ENCODE measurements around the gene PAPPA. TPM values are rescaled to one million over a fixed set of nuclear protein-coding genes. Genes with fewer than 3 reads are reported as not detected.

The PAPPA gene
- total and polyA plus RNA-seq, 2 donors from 2014 or later = 4.2 to 10.2 TPM

DNA sequence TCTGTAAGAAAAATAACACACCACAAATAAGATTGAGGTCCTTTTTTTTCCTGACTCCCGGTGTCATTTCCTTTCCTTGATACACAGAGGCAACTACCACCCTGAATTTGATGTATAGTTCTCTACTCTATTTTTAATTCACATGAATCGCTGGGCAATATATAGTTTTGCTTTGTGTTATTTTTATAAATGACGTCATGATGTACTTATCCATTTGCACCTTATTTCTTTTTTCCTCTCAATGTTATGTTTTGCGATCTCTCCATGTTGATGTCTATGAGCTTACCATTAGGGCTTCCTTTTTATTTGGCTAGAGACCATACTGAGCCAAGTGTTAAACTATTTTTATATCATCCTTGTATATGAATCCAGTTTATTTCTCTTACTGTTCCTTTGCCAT, 175.9 kb downstream of the PAPPA start:
- H3K27me3 ChIP-seq (ENCODE audit: control insufficient read depth, insufficient read depth, low read length) = no peaks in the 10 kb centered on the region
- no peak overlapping the region for H3K9ac ChIP-seq (ENCODE audit: low read length in 3 of 3)
- intact Hi-C loops (cut with DNase I) = no loop called here
- no peaks in the 10 kb centered on the region for H3K36me3 ChIP-seq (ENCODE audit: control insufficient read depth in 2 of 3, insufficient read depth in 3 of 3, low read length in 3 of 3)
- H3K4me3 ChIP-seq (ENCODE audit: low read length in 3 of 3) = no peak overlapping the region
- no peak overlapping the region for H3K27ac ChIP-seq (ENCODE audit: low read depth in 2 of 2, low read length in 2 of 2)
- TF ChIP-seq, protein P1, sequence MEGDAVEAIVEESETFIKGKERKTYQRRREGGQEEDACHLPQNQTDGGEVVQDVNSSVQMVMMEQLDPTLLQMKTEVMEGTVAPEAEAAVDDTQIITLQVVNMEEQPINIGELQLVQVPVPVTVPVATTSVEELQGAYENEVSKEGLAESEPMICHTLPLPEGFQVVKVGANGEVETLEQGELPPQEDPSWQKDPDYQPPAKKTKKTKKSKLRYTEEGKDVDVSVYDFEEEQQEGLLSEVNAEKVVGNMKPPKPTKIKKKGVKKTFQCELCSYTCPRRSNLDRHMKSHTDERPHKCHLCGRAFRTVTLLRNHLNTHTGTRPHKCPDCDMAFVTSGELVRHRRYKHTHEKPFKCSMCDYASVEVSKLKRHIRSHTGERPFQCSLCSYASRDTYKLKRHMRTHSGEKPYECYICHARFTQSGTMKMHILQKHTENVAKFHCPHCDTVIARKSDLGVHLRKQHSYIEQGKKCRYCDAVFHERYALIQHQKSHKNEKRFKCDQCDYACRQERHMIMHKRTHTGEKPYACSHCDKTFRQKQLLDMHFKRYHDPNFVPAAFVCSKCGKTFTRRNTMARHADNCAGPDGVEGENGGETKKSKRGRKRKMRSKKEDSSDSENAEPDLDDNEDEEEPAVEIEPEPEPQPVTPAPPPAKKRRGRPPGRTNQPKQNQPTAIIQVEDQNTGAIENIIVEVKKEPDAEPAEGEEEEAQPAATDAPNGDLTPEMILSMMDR (IDR thresholded peaks at IDR 0.05; ENCODE audit: borderline replicate concordance, extremely low read depth, insufficient read depth) = no peak
- FAIRE-seq (no peak), DNase-seq (no peak)
- no peaks in the 10 kb centered on the region for H3K9me3 ChIP-seq (ENCODE audit: control insufficient read depth in 2 of 3, insufficient read depth in 1 of 3, low read length in 3 of 3)
- no peaks in the 10 kb centered on the region for H3K4me1 ChIP-seq (ENCODE audit: control insufficient read depth in 2 of 3, insufficient read depth in 2 of 3, low read depth in 1 of 3, low read length in 3 of 3)

DNA sequence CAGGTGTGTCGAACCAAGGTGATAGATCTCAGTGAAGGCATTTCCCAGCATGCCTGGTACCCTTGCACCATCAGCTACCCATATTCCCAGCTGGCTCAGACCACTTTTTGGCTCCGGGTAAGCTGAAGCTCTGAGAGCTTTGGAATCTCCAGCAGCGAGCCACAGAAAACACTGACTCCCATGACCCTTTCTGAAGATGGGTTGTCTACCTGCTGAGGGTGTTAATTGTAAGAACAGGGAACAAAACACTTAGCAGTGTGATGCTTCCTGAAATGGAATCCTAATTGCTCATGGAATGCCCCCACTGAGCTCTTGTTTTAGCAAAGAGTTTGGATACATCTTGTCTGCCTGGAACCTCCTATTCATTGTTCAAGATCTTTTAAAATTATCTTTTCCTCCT, 177.7 kb downstream of the PAPPA start:
- no peaks in the 10 kb centered on the region for H3K27me3 ChIP-seq (ENCODE audit: control insufficient read depth, insufficient read depth, low read length)
- FAIRE-seq (no peak), DNase-seq (no peak)
- intact Hi-C loops (cut with DNase I) = no loop called here
- TF ChIP-seq, protein P1 (IDR thresholded peaks at IDR 0.05; ENCODE audit: borderline replicate concordance, extremely low read depth, insufficient read depth) = no peak
- no peaks in the 10 kb centered on the region for H3K9me3 ChIP-seq (ENCODE audit: control insufficient read depth in 2 of 3, insufficient read depth in 1 of 3, low read length in 3 of 3)
- no peaks in the 10 kb centered on the region for H3K36me3 ChIP-seq (ENCODE audit: control insufficient read depth in 2 of 3, insufficient read depth in 3 of 3, low read length in 3 of 3)
- no peak overlapping the region for H3K4me3 ChIP-seq (ENCODE audit: low read length in 3 of 3)
- no peaks in the 10 kb centered on the region for H3K4me1 ChIP-seq (ENCODE audit: control insufficient read depth in 2 of 3, insufficient read depth in 2 of 3, low read depth in 1 of 3, low read length in 3 of 3)
- no peak overlapping the region for H3K9ac ChIP-seq (ENCODE audit: low read length in 3 of 3)
- H3K27ac ChIP-seq (ENCODE audit: low read depth in 2 of 2, low read length in 2 of 2) = no peak overlapping the region

DNA sequence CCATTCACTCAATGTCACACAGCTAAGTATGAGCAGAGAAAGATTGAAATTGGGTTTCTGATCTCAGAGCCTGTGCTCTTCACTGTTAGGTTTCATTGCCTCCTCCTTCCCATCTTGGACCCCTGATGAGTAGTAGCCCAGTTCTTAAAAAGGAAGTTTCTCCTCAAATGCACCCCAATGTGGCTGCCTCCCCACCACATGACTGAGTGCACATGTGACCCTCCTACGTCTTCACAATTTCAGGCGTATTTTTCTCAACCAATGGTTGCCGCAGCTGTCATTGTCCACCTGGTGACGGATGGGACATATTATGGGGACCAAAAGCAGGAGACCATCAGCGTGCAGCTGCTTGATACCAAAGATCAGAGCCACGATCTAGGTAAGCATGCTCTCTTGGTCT, 178.5 kb downstream of the PAPPA start:
- intact Hi-C loops (cut with DNase I) = no loop called here
- H3K9ac ChIP-seq (ENCODE audit: low read length in 3 of 3) = no peak overlapping the region
- no peak overlapping the region for H3K27ac ChIP-seq (ENCODE audit: low read depth in 2 of 2, low read length in 2 of 2)
- DNase-seq (no peak), FAIRE-seq (no peak)
- H3K36me3 ChIP-seq (ENCODE audit: control insufficient read depth in 2 of 3, insufficient read depth in 3 of 3, low read length in 3 of 3) = no peaks in the 10 kb centered on the region
- no peaks in the 10 kb centered on the region for H3K9me3 ChIP-seq (ENCODE audit: control insufficient read depth in 2 of 3, insufficient read depth in 1 of 3, low read length in 3 of 3)
- no peak overlapping the region for H3K4me3 ChIP-seq (ENCODE audit: low read length in 3 of 3)
- TF ChIP-seq, protein P1 (IDR thresholded peaks at IDR 0.05; ENCODE audit: borderline replicate concordance, extremely low read depth, insufficient read depth) = no peak
- H3K4me1 ChIP-seq (ENCODE audit: control insufficient read depth in 2 of 3, insufficient read depth in 2 of 3, low read depth in 1 of 3, low read length in 3 of 3) = no peaks in the 10 kb centered on the region
- H3K27me3 ChIP-seq (ENCODE audit: control insufficient read depth, insufficient read depth, low read length) = no peaks in the 10 kb centered on the region

DNA sequence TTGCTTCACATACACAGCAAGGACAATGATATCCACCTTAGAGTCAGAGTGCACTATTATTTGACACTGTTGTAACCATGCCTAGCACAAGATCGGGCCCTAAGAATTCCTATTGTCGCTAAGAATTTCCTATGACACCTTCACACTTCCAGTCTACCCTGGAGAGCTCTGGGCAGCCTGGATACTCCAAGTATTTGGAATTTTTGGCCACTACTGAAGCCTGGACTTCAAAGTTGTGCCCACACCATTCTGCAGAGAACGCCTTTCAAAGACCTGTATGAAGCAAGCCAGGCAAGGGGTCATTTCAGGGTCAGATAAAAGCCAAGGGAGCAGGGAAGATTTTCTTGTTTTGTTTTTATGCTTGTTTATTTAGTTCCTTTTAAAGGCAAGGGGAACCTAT, 179.7 kb downstream of the PAPPA start:
- H3K4me3 ChIP-seq (ENCODE audit: low read length in 3 of 3) = no peak overlapping the region
- TF ChIP-seq, protein P1 (IDR thresholded peaks at IDR 0.05; ENCODE audit: borderline replicate concordance, extremely low read depth, insufficient read depth) = no peak
- no peaks in the 10 kb centered on the region for H3K27me3 ChIP-seq (ENCODE audit: control insufficient read depth, insufficient read depth, low read length)
- intact Hi-C loops (cut with DNase I) = no loop called here
- H3K9me3 ChIP-seq (ENCODE audit: control insufficient read depth in 2 of 3, insufficient read depth in 1 of 3, low read length in 3 of 3) = no peaks in the 10 kb centered on the region
- no peak for DNase-seq
- no peaks in the 10 kb centered on the region for H3K36me3 ChIP-seq (ENCODE audit: control insufficient read depth in 2 of 3, insufficient read depth in 3 of 3, low read length in 3 of 3)
- FAIRE-seq = no peak
- H3K27ac ChIP-seq (ENCODE audit: low read depth in 2 of 2, low read length in 2 of 2) = no peak overlapping the region
- no peak overlapping the region for H3K9ac ChIP-seq (ENCODE audit: low read length in 3 of 3)
- H3K4me1 ChIP-seq (ENCODE audit: control insufficient read depth in 2 of 3, insufficient read depth in 2 of 3, low read depth in 1 of 3, low read length in 3 of 3) = no peaks in the 10 kb centered on the region
